Ectodermal cell (in vitro differentiated cells): Measurements from ENCODE around the gene RNF13.
"Not testable (repeated sequence)": the region's sequence is repeated elsewhere in the genome, so short reads cannot be mapped to it uniquely, and the experiment has no call there.

ENCODE experiments used
- H3K27ac ChIP-seq: 2 replicates; pipeline ENCODE4 v1.7.0; 2013; ENCODE audit warnings: mild to moderate bottlenecking, low read depth, low read length; ENCODE audit not compliant: insufficient read depth, poor library complexity, severe bottlenecking
- H3K27me3 ChIP-seq: 2 replicates; pipeline ENCODE4 v1.7.0; 2013; ENCODE audit warnings: mild to moderate bottlenecking, low read length; ENCODE audit not compliant: insufficient read depth, control insufficient read depth, poor library complexity, severe bottlenecking
- H3K36me3 ChIP-seq: one replicate; pipeline ENCODE4 v1.7.0; 2013; ENCODE audit warnings: low read length; ENCODE audit not compliant: control insufficient read depth, insufficient read depth
- H3K4me1 ChIP-seq: one replicate; pipeline ENCODE4 v1.7.0; 2013; ENCODE audit warnings: low read length; ENCODE audit not compliant: control insufficient read depth, insufficient read depth
- H3K4me3 ChIP-seq: 2 replicates; pipeline ENCODE4 v1.7.0; 2013; ENCODE audit warnings: low read depth, low read length, control low read depth; ENCODE audit not compliant: insufficient read depth
- H3K9me3 ChIP-seq: 2 replicates; pipeline ENCODE4 v1.7.0; 2013; ENCODE audit warnings: mild to moderate bottlenecking, low read length, moderate library complexity; ENCODE audit not compliant: control insufficient read depth
- WGBS, 2 experiments: methylation state at CpG; one replicate each; pipeline ENCODE4 v1.1.7; 2013; ENCODE audit warnings: missing lambda C conversion rate in 2 of 2; 5-methylcytosine and 5-hydroxymethylcytosine counted together

The RNF13 gene

DNA sequence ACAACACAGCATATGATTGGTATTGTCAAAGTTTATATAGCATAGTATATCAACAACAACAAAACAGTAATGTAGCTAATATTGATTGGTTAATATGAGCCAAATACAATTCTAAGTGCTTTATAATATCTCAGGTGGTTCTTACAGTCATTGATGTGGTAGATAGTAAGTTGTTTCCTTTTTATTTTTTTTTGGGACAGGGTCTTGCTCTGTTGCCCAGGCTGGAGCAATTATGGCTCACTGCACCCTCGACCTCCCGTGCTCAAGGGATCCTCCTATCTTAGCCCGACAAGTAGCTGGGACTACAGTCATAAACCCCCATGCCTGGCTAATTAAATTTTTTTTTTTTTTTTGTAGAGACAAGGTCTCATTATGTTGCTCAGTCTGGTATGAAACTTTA, 2.7 kb downstream of the RNF13 start:
- no peaks in the 10 kb centered on the region for H3K36me3 ChIP-seq
- 81 to 88% methylated on average over 3 of the region's 3 CpGs for WGBS, 2 experiments
- H3K27ac ChIP-seq, result no peak overlapping the region
- no peaks in the 10 kb centered on the region for H3K27me3 ChIP-seq
- peaks cover 6% of the 10 kb centered on the region for H3K4me1 ChIP-seq
- H3K9me3 ChIP-seq, result no peaks in the 10 kb centered on the region
- H3K4me3 ChIP-seq, result no peak overlapping the region

DNA sequence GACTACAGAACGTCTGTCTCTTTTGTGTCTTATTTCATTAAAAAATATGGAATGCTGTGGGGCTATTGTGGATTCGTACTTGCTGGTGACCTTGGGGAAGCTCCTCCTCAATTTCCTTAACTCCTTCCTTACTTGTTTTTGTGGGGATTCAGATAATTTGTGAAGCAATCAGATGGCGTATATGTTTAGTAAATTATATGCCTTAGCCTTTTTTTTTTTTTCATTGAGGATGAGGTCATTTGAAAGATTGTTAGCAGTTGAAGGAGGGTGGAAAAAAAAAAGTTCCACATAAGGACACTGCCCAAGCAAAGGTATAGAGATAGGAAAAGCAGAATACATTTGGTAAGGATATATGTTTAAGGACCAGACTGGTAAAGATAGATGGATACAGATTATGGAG, 3.3 kb downstream of the RNF13 start:
- Histone ChIP-seq H3K36me3 (no peaks in the 10 kb centered on the region), H3K27me3 (no peaks in the 10 kb centered on the region), H3K27ac (no peak overlapping the region), H3K4me3 (no peak overlapping the region), H3K4me1 (peaks cover 6% of the 10 kb centered on the region), H3K9me3 (no peaks in the 10 kb centered on the region)
- WGBS, 2 experiments, result 69 to 89% methylated on average over 3 of the region's 3 CpGs

DNA sequence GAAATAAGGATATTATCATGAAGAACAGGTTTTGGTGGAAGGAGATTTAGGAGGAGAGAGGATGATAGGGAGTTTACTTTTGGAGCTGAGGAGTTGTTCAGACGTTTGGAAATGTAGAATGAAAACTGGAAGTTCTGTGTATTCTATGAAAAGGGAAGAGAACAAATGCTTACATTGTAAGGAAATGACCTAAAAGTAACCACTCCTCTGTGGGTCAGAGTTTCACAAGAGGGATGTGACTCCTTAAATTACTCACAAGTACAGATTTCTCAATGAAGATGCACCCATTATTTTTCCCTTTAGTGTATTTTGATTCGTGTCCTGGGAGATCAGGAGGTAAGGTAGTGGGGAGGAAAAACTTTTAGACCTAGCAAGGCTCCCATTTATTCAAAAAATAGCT, 4.0 kb downstream of the RNF13 start:
- WGBS, 2 experiments, result 67 to 88% methylated on average over 1 to 2 of the region's 2 CpGs
- H3K27me3 ChIP-seq, result no peaks in the 10 kb centered on the region
- no peaks in the 10 kb centered on the region for H3K9me3 ChIP-seq
- H3K4me3 ChIP-seq, result no peak overlapping the region
- peaks cover 6% of the 10 kb centered on the region for H3K4me1 ChIP-seq
- H3K36me3 ChIP-seq, result no peaks in the 10 kb centered on the region
- H3K27ac ChIP-seq, result no peak overlapping the region

DNA sequence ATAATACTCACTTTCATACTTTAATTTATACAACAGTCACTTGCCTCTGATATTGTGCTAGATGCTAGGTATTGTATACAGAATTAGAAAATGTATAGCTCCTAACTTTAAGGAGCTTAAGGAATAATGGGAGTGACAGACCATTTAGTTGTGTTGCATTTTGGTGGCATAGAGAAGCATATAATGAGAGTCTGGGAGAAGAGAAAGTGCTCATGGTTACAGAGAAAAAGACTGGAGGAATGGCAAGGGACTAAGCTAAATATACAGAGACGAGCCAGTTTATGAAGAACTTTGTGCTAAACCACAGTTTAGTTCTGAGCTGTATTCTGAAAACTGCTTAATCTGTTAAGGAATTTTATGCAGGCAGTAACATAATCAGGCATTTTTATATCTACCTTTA, 6.4 kb downstream of the RNF13 start:
- Histone ChIP-seq H3K9me3 (no peaks in the 10 kb centered on the region), H3K4me1 (peaks cover under 1% of the 10 kb centered on the region), H3K4me3 (no peak overlapping the region), H3K27me3 (no peaks in the 10 kb centered on the region), H3K36me3 (no peaks in the 10 kb centered on the region), H3K27ac (no peak overlapping the region)
- WGBS, 2 experiments, result 97% methylated on average over 1 of the region's 1 CpG

DNA sequence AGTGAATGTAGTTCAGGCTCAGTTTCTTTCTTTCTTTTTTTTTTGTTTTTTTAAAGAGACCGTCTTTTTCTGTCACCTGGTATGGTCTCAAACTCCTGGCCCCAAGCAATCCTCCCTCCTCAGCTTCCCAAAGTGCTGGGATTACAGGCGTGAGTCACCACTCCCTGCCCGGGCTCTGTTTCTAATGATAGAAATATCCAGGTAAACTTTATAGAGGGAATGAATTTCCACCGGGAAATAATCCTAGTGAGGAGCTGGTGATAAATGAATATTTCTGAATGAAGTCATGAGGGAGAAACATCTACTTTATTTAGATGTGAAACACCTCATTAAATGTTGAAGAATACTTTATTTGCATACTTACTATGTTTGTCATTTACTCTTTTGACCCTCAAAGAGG, 7.2 kb downstream of the RNF13 start:
- Histone ChIP-seq H3K36me3 (no peaks in the 10 kb centered on the region), H3K27ac (no peak overlapping the region), H3K9me3 (no peaks in the 10 kb centered on the region), H3K27me3 (no peaks in the 10 kb centered on the region), H3K4me3 (no peak overlapping the region), H3K4me1 (no peaks in the 10 kb centered on the region)
- WGBS, 2 experiments, result 81 to 92% methylated on average over 4 of the region's 4 CpGs

DNA sequence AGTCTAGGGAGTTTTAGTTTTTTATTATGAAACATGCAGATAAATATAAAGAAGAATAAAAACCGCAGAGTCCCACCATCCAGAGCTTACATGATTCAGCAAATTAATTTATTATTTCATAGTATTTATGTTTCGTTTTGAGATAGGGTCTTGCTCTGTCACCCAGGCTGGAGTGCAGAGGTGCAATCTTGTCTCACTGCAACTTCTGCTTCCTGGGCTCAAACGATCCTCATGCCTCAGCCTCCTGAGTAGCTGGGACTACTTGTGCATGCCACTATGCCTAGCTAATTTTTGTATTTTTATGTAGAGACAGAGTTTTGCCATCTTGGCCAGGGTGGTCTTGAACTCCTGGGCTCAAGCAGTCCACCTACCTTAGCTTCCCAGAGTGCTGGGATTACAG, 13.6 kb downstream of the RNF13 start:
- Histone ChIP-seq H3K27ac (no peak overlapping the region), H3K9me3 (peaks cover 3% of the 10 kb centered on the region), H3K4me3 (no peak overlapping the region), H3K27me3 (no peaks in the 10 kb centered on the region), H3K4me1 (no peaks in the 10 kb centered on the region), H3K36me3 (no peaks in the 10 kb centered on the region)
- WGBS, 2 experiments, result 86 to 96% methylated on average over 2 to 3 of the region's 3 CpGs

- 43% methylated on average over 1 of the region's 1 CpG; no CpG with 5 or more reads in 1 of the 2 experiments for WGBS, 2 experiments
- peaks cover 3% of the 10 kb centered on the region for H3K9me3 ChIP-seq
These were observed 15.4 kb downstream of the RNF13 start for GRCh38 chr3:149828390-149828789.

GRCh38 chr3:149829631-149830030, 16.6 kb downstream of the RNF13 start:
- not testable (repeated sequence) for H3K9me3 ChIP-seq, H3K27me3 ChIP-seq, H3K4me1 ChIP-seq, H3K4me3 ChIP-seq, H3K36me3 ChIP-seq, H3K27ac ChIP-seq
- 93 to 97% methylated on average over 4 of the region's 4 CpGs for WGBS, 2 experiments

More at GRCh38 chr3:149828390-149828789, 15.4 kb downstream of the RNF13 start:
- H3K27ac ChIP-seq, result no peak overlapping the region
- no peak overlapping the region for H3K4me3 ChIP-seq
- no peaks in the 10 kb centered on the region for H3K36me3 ChIP-seq
- no peaks in the 10 kb centered on the region for H3K4me1 ChIP-seq
- H3K27me3 ChIP-seq, result no peaks in the 10 kb centered on the region

DNA sequence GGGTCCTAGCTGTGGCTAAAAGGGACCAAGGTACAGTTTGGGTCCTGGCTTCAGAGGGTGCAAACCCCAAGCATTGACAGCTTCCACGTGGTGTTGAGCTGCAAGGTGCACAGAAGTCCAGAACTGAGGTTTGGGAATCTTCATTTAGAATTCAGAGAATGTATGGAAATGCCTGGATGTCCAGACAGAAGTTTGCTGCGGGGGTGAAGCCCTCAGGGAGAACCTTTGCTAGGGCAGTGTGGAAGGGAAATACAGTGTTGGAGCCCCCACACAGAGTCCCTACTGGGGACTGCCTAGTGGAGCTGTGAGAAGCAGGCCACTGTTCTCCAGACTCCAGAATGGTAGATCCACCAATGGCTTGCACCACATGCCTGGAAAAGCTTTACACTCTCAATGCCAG, 17.9 kb downstream of the RNF13 start:
- no peak overlapping the region for H3K27ac ChIP-seq
- WGBS, 2 experiments, result 93 to 96% methylated on average over 2 of the region's 2 CpGs
- no peaks in the 10 kb centered on the region for H3K27me3 ChIP-seq
- peaks cover 3% of the 10 kb centered on the region for H3K9me3 ChIP-seq
- H3K4me1 ChIP-seq, result no peaks in the 10 kb centered on the region
- no peak overlapping the region for H3K4me3 ChIP-seq
- H3K36me3 ChIP-seq, result no peaks in the 10 kb centered on the region

DNA sequence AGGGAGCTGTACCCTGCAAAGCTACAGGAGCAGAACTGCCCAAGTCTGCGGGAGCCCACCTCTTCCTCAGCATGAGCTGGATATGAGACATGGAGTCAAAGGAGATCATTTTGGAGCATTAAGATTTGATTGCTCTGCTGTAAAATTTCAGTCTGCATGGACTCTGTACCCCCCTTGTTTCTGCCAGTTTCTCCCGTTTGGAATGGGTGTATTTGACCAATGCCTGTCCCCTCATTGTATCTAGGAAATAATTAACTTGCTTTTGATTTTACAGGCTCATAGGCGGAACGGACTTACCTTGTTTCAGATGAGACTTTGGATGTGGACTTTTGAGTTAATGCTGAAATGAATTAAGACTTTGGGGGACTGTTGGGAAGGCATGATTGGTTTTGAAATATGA, 18.3 kb downstream of the RNF13 start:
- Histone ChIP-seq H3K27me3 (no peaks in the 10 kb centered on the region), H3K4me3 (no peak overlapping the region), H3K4me1 (no peaks in the 10 kb centered on the region), H3K36me3 (no peaks in the 10 kb centered on the region), H3K27ac (no peak overlapping the region), H3K9me3 (peaks cover 3% of the 10 kb centered on the region)
- WGBS, 2 experiments, result 94 to 96% methylated on average over 4 of the region's 4 CpGs

DNA sequence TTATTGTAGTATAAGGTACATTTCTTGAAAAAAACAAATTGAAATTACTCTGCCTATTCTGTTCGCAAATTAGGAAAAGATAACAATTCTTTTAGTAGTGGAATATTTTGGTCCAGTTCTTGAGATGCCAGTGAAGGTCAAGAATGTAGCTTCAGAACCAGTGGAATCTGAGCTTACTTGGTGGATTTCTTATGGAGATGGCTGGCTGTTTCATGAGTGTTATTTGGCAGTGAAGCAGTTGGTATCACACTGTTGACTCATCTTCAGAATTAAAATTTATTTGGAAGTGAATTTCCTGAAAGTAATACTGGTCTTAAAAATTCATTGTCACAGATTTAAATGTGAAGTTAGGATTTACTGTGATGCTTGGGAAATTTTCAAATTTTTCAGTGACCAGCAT, 19.1 kb downstream of the RNF13 start:
- no peaks in the 10 kb centered on the region for H3K27me3 ChIP-seq
- H3K36me3 ChIP-seq, result no peaks in the 10 kb centered on the region
- WGBS, 2 experiments, result 96 to 98% methylated on average over 1 of the region's 1 CpG
- H3K4me1 ChIP-seq, result no peaks in the 10 kb centered on the region
- no peak overlapping the region for H3K4me3 ChIP-seq
- peaks cover 3% of the 10 kb centered on the region for H3K9me3 ChIP-seq
- no peak overlapping the region for H3K27ac ChIP-seq
